ENCODE results near the gene HJV.

GRCh38 chr1:145986551-145986950, 35.0 kb downstream of the HJV start:
- no peak for TF ChIP-seq SIN3A (IDR thresholded peaks at IDR 0.05; ENCODE audit: borderline replicate concordance, insufficient read depth, low read length)
- no peak for TF ChIP-seq POLR2AphosphoS5 (IDR thresholded peaks at IDR 0.05; ENCODE audit: low read depth, low read length)
- TF ChIP-seq REST (IDR thresholded peaks at IDR 0.05; ENCODE audit: insufficient read depth in 1 of 2, low read depth in 2 of 2, low read length in 2 of 2), result no peak
- TF ChIP-seq TAF1 (IDR thresholded peaks at IDR 0.05; ENCODE audit: borderline replicate concordance, insufficient read depth, low read length), result no peak

Data from PFSK-1 (cell line).